ENCODE data around the gene RNF5.

The RNF5 gene

DNA sequence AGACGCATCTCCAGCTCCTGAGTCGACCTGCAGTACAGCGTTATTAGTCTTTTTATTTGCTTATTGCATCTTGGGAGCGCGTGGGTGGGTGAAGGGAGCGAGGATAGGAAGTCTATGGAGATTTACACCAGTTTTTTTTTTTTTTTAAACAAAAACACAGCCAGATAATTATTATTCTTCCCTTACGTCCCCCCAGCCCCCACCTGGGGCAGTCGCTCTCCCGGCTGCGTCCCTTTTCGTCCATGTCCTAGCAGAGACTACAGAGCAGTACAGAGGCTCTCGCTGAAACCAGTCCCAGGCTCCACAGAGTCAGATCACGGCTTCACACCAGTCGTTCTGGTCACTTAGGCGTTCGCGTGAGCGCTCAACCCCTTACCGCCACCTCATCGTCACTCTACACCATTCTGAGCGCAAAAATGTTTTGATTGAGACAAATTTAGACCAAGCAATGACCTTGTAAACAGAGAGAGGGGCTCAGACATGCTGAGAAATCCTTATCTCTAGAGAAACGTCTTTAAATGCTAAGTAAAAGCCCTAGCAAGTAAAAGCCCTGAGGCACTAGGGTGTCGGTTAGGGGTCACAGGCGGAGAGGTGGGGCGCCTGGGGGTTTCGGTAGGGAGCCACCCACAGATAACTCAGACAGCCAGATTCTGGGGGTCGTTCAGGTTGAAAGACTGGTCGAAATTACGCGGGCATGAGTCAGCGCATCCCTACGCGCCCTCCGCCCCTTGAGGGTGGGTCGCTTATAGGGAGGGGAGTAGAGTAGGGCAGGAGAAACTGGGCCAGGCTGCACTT lies 25.2 kb upstream of the RNF5 start:
- DNase-seq (ENCODE audit: low read depth): peak; percentile 46
- no peak for TF ChIP-seq CTCF (conservative IDR thresholded peaks at IDR 0.05; ENCODE audit: control insufficient read depth, insufficient read depth, low read depth, low read length)
- peak overlapping the region; percentile 92 for H3K4me3 ChIP-seq (ENCODE audit: control insufficient read depth, low read depth, low read length)

DNA sequence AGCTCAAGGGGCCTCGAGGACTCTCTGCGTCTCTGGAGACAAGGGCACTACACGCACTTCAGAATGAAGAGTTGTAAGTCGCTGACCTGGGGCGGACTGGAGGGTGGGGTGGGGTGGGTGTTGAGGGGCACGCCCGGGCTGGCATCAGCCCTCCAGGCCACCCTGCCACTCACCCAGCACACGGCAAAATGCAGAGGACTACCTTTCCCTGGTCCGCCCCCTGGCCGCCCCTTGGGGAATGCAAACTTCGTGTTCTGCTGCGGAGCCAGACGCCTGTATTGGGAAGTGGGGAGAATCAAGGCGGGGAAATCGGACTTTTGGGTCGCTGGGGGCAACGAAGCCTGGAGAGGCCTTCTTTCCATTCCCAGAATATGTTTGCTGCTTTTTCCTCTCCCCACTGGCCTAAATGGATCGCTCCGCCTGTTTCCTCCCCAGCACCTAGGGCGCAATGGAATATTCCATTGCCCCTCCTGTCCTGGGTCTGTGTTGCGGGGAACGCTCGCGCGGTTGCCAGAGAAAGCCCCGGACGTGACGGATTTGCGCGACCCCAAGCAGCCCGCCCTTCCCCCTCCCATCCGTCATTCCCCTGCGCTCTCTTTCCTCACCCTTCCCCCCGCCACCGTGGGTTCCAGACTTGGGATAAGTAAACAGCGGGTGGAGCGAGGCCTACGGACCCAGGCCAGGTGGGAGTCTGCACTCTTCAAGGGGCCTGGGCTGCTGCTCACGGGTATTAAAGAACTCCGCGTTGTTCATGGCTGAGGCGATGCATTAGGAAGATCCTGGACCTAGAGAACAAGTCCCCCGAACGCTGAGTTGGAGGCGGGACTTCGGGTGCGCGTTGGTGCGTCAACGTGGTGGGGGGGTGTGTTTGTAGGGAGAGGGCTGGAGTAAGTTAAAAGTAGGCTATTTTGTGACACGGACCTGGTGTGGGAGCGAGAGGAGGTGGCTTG lies 24.4 kb upstream of the RNF5 start, which contains the start of gene PPT2:
PPT2 (plus strand) TSS at position 578 of the 950 bp plus-strand sequence. CDS start 454 bp downstream, outside the sequence.
- TF ChIP-seq CTCF (conservative IDR thresholded peaks at IDR 0.05; ENCODE audit: control insufficient read depth, insufficient read depth, low read depth, low read length): no peak
- peak; percentile 93 for DNase-seq (ENCODE audit: low read depth)
- H3K4me3 ChIP-seq (ENCODE audit: control insufficient read depth, low read depth, low read length): peak within 1 kb of the TSS; percentile 92

GRCh38 chr6:32154514-32155161 lies 23.6 kb upstream of the RNF5 start:
- DNase-seq (ENCODE audit: low read depth): peak; percentile 56
- peak; percentile 33 for TF ChIP-seq CTCF (conservative IDR thresholded peaks at IDR 0.05; ENCODE audit: control insufficient read depth, insufficient read depth, low read depth, low read length)
- H3K4me3 ChIP-seq (ENCODE audit: control insufficient read depth, low read depth, low read length): peak overlapping the region; percentile 92

DNA sequence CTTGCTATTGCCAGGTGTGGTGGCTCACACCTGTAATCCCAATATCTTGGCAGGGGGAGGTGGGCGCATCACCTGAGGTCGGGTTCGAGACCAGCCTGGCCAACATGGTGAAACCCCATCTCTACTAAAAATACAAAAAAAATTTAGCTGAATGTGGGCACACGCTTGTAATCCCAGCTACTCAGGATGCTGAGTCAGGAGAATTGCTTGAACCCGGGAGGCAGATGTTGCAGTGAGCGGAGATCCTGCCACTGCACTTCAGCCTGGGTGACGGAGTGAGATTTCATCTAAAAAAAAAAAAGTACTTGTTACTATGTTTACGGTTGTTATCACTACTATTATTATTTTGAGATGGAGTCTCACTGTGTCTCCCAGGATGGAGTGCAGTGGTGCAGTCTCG lies 21.3 kb upstream of the RNF5 start:
- TF ChIP-seq CTCF (conservative IDR thresholded peaks at IDR 0.05; ENCODE audit: control insufficient read depth, insufficient read depth, low read depth, low read length): no peak
- H3K4me3 ChIP-seq (ENCODE audit: control insufficient read depth, low read depth, low read length): no peak overlapping the region
- no peak for DNase-seq (ENCODE audit: low read depth)

GRCh38 chr6:32158052-32158451 lies 20.2 kb upstream of the RNF5 start:
- no peak for DNase-seq (ENCODE audit: low read depth)
- no peak overlapping the region for H3K4me3 ChIP-seq (ENCODE audit: control insufficient read depth, low read depth, low read length)
- no peak for TF ChIP-seq CTCF (conservative IDR thresholded peaks at IDR 0.05; ENCODE audit: control insufficient read depth, insufficient read depth, low read depth, low read length)

DNA sequence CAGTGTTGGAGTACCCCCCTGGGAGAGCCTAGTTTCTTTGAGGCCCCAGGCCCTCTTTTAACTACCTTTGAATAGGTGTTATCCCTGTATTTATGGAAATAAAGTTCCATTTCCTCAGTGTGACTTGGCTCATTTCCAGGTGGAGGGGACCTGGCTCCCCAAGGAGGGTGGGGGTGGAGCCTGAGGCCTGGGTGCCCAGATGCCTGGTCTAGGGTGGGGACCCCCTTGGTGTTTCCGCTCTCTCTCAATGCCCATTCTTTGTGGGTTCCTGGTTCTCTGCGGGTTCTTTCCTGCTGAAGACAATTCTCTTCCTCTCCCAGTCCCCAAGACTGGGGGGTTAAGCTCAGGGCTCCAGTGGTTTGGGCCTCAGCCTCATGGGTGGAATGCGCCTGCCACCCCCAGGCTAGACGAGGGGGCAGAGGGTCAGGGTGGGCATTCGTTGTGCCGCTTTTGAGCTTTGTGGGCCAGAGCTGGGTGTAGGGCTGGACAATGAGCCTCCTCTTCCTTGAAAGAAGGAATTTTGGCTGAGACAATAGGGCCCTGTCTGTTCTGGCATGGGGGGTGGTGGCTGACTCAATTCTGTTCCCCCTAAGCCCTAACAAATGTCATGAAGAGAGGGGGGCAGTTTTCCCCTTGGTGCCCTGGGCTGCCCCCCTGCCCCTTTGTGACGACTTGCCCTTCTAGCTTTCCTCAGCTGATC lies 14.5 kb upstream of the RNF5 start:
- no peak overlapping the region for H3K4me3 ChIP-seq (ENCODE audit: control insufficient read depth, low read depth, low read length)
- DNase-seq (ENCODE audit: low read depth): no peak
- TF ChIP-seq CTCF (conservative IDR thresholded peaks at IDR 0.05; ENCODE audit: control insufficient read depth, insufficient read depth, low read depth, low read length): no peak

Data from fibroblast of mammary gland (primary cell).